GM10248 (cell line): ENCODE results near the gene CSAG1.
"Not testable (repeated sequence)": the region's sequence is repeated elsewhere in the genome, so short reads cannot be mapped to it uniquely, and the experiment has no call there.

Source experiments
- CTCF ChIA-PET: fragments of 300-600 bp; sonication (Branson Sonifier 250); formaldehyde crosslinking; extraction: SDS; loops from one replicate; lab custom pipeline; 2021; ENCODE audit warnings: antibody characterized with exemption; lab: Yijun Ruan, JAX
- POLR2A ChIA-PET: fragments of 350-650 bp; sonication (Branson Sonifier 250); formaldehyde crosslinking; extraction: SDS; loops from one replicate; lab custom pipeline; 2020; ENCODE audit warnings: antibody characterized with exemption; lab: Yijun Ruan, JAX
- DNase-seq: peaks from one replicate; pipeline ENCODE4 v3.0.0; 2012; ENCODE audit errors: extremely low spot score
- CTCF ChIP-seq: IDR thresholded peaks from 2 replicates; pipeline ENCODE4 v1.5.1; 2012; ENCODE audit warnings: mild to moderate bottlenecking, low read depth; ENCODE audit errors: extremely low read depth, missing control alignments, control extremely low read depth

CSAG1 gene

GRCh38 chrX:152735860-152736511, 2.5 kb upstream of the CSAG1 start:
- no peak for DNase-seq

GRCh38 chrX:152735101-152735500, 1.6 kb upstream of the CSAG1 start:
- ChIA-PET POLR2A (no interaction called here), CTCF (no interaction called here)
- no peak for TF ChIP-seq CTCF
- no peak for DNase-seq

More at GRCh38 chrX:152735860-152736511, 2.5 kb upstream of the CSAG1 start:
- ChIA-PET CTCF (no interaction called here), POLR2A (no interaction called here)
- no peak for TF ChIP-seq CTCF

GRCh38 chrX:152734143-152734858, 780 bp upstream of the CSAG1 start:
- DNase-seq, CTCF ChIA-PET, POLR2A ChIA-PET: not testable (repeated sequence)

GRCh38 chrX:152725409-152725808, 8.1 kb downstream of the CSAG1 start:
- TF ChIP-seq CTCF: no peak
- ChIA-PET CTCF (no interaction called here), POLR2A (no interaction called here)
- DNase-seq: no peak

- CTCF ChIA-PET, POLR2A ChIA-PET, DNase-seq: not testable (repeated sequence)
Observed at GRCh38 chrX:152713815-152714787, 19.4 kb downstream of the CSAG1 start, which contains the start of gene MAGEA2B. Gene MAGEA2B (plus strand): TSS chrX:152714628. CDS start chrX:152717107, 2,479 bp downstream.

- POLR2A ChIA-PET, CTCF ChIA-PET, DNase-seq: not testable (repeated sequence)
Observed at GRCh38 chrX:152713195-152713594, 20.3 kb downstream of the CSAG1 start.

GRCh38 chrX:152709173-152709572, 24.3 kb downstream of the CSAG1 start, which contains the start of gene CSAG2:
Gene CSAG2 (minus strand): TSS chrX:152709273. CDS start chrX:152709112, 161 bp downstream.
- DNase-seq, CTCF ChIA-PET, POLR2A ChIA-PET: not testable (repeated sequence)

- POLR2A ChIA-PET, CTCF ChIA-PET, DNase-seq: not testable (repeated sequence)
Observed at GRCh38 chrX:152706500-152706899, 27.0 kb downstream of the CSAG1 start.

- DNase-seq, CTCF ChIA-PET, POLR2A ChIA-PET: not testable (repeated sequence)
Observed at GRCh38 chrX:152700390-152700789, 33.1 kb downstream of the CSAG1 start.

- POLR2A ChIA-PET, CTCF ChIA-PET, DNase-seq: not testable (repeated sequence)
Observed at GRCh38 chrX:152697952-152698931, 35.3 kb downstream of the CSAG1 start, which contains the start of gene MAGEA3. Gene MAGEA3 (plus strand): TSS chrX:152698794. CDS start chrX:152700833, 2,039 bp downstream.

GRCh38 chrX:152681012-152681411, 52.5 kb downstream of the CSAG1 start:
- POLR2A ChIA-PET, CTCF ChIA-PET, DNase-seq: not testable (repeated sequence)
